Measurements from ENCODE around the gene SH3PXD2B. TPM values are rescaled to one million over a fixed set of nuclear protein-coding genes. Genes with fewer than 3 reads are reported as not detected.

Gene SH3PXD2B
- total RNA-seq, 1 experiment from 2014 or later: 12.9 TPM

DNA sequence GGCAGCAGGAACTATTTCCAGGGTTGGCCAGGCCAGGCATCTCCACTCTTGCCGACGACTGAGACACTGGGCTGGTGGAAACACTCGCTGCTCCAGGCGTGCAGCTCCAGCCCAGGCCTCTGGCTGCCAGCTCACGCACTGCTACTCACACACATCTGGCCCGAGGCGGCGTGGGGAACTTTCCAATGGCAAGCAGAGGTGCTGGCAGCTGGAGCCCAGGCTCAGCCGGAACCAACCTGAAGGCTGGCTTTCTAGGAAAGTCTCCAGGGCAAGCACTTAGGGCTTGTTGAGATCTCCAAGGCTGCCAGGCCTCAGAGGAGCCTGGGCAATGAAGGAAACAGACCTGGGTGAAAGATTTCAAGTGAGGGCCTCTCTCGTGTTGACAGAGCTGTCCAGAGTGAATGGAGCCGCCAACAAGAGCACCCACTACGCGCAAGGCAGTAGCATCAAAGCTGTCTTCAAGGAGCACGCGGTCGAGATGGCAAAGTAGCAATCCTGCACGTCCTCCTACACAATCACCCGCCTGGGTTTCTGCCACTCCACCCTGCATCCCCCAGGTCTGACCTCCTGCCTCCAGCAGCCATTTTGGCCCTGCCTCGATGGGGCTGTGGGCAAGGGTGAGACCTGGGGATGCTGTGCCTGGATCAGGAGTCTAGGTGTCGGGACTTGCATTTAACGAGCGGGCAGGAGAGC is 14.4 kb downstream of the SH3PXD2B start:
- Histone ChIP-seq H3K9me3 (no peaks in the 10 kb centered on the region), H3K27me3 (replicated peaks; ENCODE audit: control insufficient read depth, insufficient read depth, low read length) (no peaks in the 10 kb centered on the region), H3K36me3 (ENCODE audit: control insufficient read depth, insufficient read depth, low read length) (no peaks in the 10 kb centered on the region), H3K4me3 (ENCODE audit: low read depth, low read length) (no peak overlapping the region), H3K4me1 (no peaks in the 10 kb centered on the region)
- no peak overlapping the region for H3K27ac Mint-ChIP-seq (ENCODE audit: unreplicated experiment)
- no peak overlapping the region for H3K4me3 Mint-ChIP-seq (ENCODE audit: unreplicated experiment)
- ChIA-PET POLR2A (no interaction called here), CTCF (no interaction called here)
- no peaks in the 10 kb centered on the region for H3K27me3 Mint-ChIP-seq (ENCODE audit: insufficient read depth, unreplicated experiment)
- TF ChIP-seq, protein P1, sequence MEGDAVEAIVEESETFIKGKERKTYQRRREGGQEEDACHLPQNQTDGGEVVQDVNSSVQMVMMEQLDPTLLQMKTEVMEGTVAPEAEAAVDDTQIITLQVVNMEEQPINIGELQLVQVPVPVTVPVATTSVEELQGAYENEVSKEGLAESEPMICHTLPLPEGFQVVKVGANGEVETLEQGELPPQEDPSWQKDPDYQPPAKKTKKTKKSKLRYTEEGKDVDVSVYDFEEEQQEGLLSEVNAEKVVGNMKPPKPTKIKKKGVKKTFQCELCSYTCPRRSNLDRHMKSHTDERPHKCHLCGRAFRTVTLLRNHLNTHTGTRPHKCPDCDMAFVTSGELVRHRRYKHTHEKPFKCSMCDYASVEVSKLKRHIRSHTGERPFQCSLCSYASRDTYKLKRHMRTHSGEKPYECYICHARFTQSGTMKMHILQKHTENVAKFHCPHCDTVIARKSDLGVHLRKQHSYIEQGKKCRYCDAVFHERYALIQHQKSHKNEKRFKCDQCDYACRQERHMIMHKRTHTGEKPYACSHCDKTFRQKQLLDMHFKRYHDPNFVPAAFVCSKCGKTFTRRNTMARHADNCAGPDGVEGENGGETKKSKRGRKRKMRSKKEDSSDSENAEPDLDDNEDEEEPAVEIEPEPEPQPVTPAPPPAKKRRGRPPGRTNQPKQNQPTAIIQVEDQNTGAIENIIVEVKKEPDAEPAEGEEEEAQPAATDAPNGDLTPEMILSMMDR (IDR thresholded peaks at IDR 0.05; ENCODE audit: insufficient read depth in 1 of 2, low read depth in 1 of 2, low read length in 1 of 2, severe bottlenecking in 1 of 2, unreplicated experiment in 1 of 2): no peak
- no TSS peak for BruUV-seq (replicated peaks)
- intact Hi-C loops (cut with micrococcal nuclease; ENCODE audit: unreplicated experiment): no loop called here
- no peaks in the 10 kb centered on the region for H3K36me3 Mint-ChIP-seq (ENCODE audit: insufficient read depth, unreplicated experiment)
- no peak for DNase-seq
- H3K9me3 Mint-ChIP-seq (ENCODE audit: unreplicated experiment): no peaks in the 10 kb centered on the region
- H3K4me1 Mint-ChIP-seq (ENCODE audit: low read depth, unreplicated experiment): peaks cover 5% of the 10 kb centered on the region

DNA sequence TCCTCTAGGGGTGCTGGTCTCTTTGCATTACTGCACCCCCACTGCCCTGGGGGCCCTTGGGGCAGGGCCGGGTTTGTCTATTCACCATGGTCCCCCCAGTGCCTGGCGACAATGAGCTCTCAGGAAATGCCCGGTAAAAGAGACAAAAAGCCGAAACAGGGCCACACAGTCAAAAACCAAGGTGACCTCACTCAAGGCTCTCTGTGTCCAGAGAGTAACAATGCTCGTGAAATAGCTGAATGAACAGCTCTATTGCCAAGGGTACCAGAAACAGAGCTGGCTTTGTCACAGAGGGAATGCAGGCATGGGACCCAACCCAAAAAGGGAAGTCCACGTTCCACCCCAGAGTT is 16.0 kb downstream of the SH3PXD2B start:
- H3K4me3 Mint-ChIP-seq (ENCODE audit: unreplicated experiment): no peak overlapping the region

DNA sequence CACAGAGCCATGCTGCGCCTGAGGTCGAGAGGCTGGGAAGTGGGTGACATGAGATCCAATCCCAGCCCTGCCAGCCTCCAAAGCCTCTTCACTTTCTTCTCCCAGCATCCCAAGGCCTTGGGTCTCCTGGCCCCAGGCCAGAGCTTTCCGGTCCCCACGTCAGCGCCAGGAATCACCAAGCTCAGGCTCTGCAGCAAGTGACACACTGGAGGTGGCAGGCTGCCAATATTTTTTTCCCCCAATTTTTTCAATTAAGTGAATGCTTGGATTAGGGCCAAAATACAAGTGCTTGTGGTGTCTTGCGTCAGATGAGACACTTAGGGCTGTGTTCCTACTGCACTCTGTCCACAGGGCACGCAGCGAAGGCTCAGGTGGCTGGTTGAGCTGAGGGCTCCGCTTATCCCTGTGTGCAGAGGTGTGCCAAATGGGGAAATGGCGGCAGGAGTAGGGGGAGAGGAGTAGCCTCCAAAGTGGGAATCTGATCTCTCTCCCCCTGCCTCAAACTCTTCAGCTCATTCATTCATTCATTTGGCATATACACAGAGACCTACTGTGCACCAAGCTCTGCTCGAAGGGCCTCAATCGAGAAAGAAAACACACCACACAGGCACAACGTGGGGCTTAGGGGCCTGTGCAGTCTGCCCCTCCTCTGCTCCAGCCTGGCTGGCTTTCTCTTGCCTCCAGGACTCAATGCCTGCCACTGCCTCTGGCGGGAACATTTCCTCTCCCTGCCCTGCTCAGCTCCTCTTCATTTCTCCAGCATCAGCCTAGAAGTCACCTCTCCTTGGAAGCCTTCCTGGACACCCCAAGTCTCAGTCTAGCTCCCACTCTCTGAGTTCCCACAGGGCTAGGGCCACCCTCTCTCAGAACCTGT is 16.6 kb downstream of the SH3PXD2B start:
- H3K27me3 Mint-ChIP-seq (ENCODE audit: insufficient read depth, unreplicated experiment): no peaks in the 10 kb centered on the region
- no peaks in the 10 kb centered on the region for H3K9me3 ChIP-seq
- no peak overlapping the region for H3K27ac Mint-ChIP-seq (ENCODE audit: unreplicated experiment)
- no peaks in the 10 kb centered on the region for H3K36me3 ChIP-seq (ENCODE audit: control insufficient read depth, insufficient read depth, low read length)
- 0 out of 2 replicates have a peak, but pooled peaks cover 7% of the 10 kb centered on the region for H3K4me1 ChIP-seq
- no peaks in the 10 kb centered on the region for H3K36me3 Mint-ChIP-seq (ENCODE audit: insufficient read depth, unreplicated experiment)
- no peak for DNase-seq
- H3K9me3 Mint-ChIP-seq (ENCODE audit: unreplicated experiment): no peaks in the 10 kb centered on the region
- no peaks in the 10 kb centered on the region for H3K27me3 ChIP-seq (replicated peaks; ENCODE audit: control insufficient read depth, insufficient read depth, low read length)
- no peak overlapping the region for H3K4me3 ChIP-seq (ENCODE audit: low read depth, low read length)
- POLR2A ChIA-PET: no interaction called here
- no TSS peak for BruUV-seq (replicated peaks)
- no peak overlapping the region for H3K4me3 Mint-ChIP-seq (ENCODE audit: unreplicated experiment)
- intact Hi-C loops (cut with micrococcal nuclease; ENCODE audit: unreplicated experiment): no loop called here
- CTCF ChIA-PET: interaction anchor here (1.4 kb wide), 1 partner anchor 15 kb away, joined by 3 read pairs; no protein-coding TSS in a partner anchor
- H3K4me1 Mint-ChIP-seq (ENCODE audit: low read depth, unreplicated experiment): no peaks in the 10 kb centered on the region
- TF ChIP-seq, protein P1 (IDR thresholded peaks at IDR 0.05; ENCODE audit: insufficient read depth in 1 of 2, low read depth in 1 of 2, low read length in 1 of 2, severe bottlenecking in 1 of 2, unreplicated experiment in 1 of 2): no peak

More for the DNA sequence above, 16.0 kb downstream of the SH3PXD2B start:
- intact Hi-C loops (cut with micrococcal nuclease; ENCODE audit: unreplicated experiment): no loop called here
- DNase-seq: no peak
- Histone ChIP-seq H3K4me3 (ENCODE audit: low read depth, low read length) (no peak overlapping the region), H3K27me3 (replicated peaks; ENCODE audit: control insufficient read depth, insufficient read depth, low read length) (no peaks in the 10 kb centered on the region), H3K36me3 (ENCODE audit: control insufficient read depth, insufficient read depth, low read length) (no peaks in the 10 kb centered on the region), H3K9me3 (no peaks in the 10 kb centered on the region), H3K4me1 (0 out of 2 replicates have a peak, but pooled peaks cover 7% of the 10 kb centered on the region)
- POLR2A ChIA-PET: no interaction called here
- TF ChIP-seq, protein P1 (IDR thresholded peaks at IDR 0.05; ENCODE audit: insufficient read depth in 1 of 2, low read depth in 1 of 2, low read length in 1 of 2, severe bottlenecking in 1 of 2, unreplicated experiment in 1 of 2): no peak
- CTCF ChIA-PET: no interaction called here
- BruUV-seq (replicated peaks): no TSS peak
- Mint-ChIP-seq H3K9me3 (ENCODE audit: unreplicated experiment) (no peaks in the 10 kb centered on the region), H3K27me3 (ENCODE audit: insufficient read depth, unreplicated experiment) (no peaks in the 10 kb centered on the region), H3K27ac (ENCODE audit: unreplicated experiment) (no peak overlapping the region), H3K36me3 (ENCODE audit: insufficient read depth, unreplicated experiment) (no peaks in the 10 kb centered on the region), H3K4me1 (ENCODE audit: low read depth, unreplicated experiment) (no peaks in the 10 kb centered on the region)
